ENCODE measurements around the gene RITA1.
"Not testable (repeated sequence)": the region's sequence is repeated elsewhere in the genome, so short reads cannot be mapped to it uniquely, and the experiment has no call there.

RITA1 gene

DNA sequence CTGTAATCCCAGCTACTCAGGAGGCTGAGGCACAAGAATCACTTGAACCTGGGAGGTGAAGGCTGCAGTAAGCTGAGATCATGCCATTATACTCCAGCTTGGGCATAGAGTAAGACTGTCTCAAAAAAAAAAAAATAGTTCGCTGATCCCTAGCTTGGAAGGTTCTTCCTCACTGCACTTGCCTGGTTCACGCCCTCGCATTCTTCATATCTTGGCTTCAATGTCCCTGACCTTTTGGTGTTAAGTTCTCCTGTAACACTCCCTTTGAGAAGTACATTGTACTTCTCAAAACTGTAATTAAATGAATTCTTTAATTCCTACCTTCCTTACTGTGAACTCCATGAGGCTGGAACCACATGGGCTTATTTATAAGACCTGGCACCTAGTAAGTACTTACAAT is 19.3 kb downstream of the RITA1 start:
- DNase-seq = no peak

- not testable (repeated sequence) for DNase-seq
Observed at GRCh38 chr12:113206802-113207201, 21.3 kb downstream of the RITA1 start.

DNA sequence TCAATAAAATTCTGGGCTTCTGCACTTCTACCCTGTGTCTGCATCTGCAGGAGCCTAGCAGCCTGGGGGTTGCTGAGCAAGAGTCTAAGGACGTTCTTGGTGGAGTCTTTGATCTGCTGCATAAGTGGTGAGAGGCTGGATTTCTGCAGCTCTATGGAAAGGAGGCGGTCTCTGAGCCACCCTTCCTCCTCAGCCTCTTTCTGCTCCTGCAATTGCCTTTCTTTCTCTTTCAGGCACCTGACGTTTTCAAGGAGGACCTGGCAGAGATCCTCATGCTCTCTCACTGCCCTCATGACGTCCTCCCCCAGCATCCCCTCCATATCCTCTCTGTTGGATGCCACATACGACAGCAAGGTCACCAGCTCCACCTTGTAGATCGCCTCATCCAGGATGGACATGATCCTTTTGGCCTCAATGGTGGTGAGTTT is 22.1 kb downstream of the RITA1 start:
- DNase-seq = no peak

DNA sequence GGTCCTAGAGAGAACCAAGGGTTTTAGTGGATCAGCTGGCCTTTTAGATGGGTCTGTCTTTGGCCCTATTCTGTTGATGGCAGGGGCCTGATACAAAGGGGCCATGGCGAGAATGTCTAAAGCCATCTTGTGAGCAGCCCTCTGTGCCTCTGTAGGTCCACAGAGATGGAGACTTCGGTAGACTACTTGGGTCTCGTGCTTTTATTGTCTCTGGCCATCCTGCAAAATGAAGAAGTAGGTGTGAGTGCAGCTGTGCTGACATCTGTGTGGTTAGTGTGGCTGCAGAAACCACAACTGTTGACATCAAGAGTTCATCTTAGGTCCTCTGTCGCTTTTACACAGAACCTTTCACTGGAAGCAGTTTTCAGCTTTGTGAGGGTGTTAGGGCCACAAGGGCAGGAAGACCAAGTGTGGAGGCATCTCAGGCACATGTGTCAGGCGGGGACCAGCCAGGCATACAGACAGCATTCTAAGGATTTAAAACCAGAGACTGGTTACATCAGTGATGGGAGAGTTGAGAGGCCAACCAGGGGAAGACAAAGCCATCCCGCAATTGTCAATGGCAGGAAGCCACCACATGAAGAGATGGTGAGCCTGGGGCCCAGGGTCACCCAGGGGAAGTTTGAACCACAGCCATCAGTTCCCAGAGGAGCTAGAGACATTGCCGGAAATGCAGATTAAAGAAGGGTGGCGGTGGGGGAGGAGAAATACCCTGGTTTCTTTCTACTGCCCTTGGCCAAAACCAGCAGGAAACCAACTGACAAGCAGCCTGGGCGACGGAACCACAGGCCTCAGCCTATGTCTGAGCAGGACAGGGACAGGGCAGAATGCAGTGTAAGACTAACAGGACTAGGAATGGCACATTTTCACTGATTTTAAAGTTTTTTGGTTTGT is 22.8 kb downstream of the RITA1 start:
- DNase-seq = peak in 1 of 2 experiments; percentile 30

- no peak for DNase-seq
Observed at GRCh38 chr12:113211160-113211559, 25.6 kb downstream of the RITA1 start.

DNA sequence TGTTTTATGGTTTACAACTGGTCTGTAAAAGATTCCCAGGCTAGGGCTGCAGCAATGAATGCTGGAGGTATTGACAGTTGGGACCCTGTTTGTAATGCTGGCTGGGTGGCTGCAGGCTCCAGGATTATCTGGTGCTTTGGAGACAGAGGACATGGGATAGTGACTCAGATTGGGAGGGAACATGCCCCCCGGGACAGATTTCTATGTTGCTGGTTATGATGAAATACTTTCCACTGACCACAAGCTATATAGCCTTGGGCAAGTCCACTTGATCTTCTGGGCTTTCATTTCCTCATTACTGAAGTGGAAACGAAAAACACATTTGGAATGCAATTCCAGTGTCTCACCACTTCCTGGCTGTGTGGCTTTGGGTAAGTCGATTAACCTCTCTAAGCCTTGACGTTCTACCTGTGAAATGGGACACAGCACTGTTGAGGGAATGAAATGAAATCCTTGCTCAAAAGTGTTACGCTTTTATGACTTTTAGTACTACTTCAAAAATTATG is 29.4 kb downstream of the RITA1 start:
- no peak for DNase-seq

GRCh38 chr12:113216027-113216426 is 30.5 kb downstream of the RITA1 start:
- DNase-seq = no peak

DNA sequence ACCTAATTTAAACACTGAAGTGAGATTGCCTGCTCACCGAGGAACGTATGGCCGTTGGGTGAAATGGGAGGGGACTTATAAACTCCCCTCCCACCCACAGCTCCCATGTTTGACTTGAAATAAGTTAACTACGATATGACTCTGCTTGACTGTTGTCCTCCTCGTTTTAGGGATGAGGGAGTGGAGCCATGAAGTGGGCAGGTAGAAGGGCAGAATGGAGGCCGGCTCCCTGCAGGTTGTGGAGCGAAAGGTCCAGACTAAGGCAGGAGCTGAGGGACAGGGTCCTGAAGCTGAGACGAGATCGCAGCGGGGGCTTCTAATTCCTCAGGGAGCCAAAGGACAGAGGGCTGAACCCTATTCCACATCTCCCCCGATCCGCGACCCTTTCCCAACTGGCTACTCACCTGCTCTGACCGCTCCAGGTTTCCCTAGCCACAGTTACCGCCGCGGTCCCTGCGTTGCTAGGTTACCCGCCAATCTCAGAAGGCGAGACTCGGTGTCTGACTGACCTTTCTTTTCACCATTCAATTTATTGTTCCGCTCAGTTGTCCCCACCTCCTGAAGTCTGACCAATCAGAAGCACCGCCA is 35.2 kb downstream of the RITA1 start:
- DNase-seq = no peak

DNA sequence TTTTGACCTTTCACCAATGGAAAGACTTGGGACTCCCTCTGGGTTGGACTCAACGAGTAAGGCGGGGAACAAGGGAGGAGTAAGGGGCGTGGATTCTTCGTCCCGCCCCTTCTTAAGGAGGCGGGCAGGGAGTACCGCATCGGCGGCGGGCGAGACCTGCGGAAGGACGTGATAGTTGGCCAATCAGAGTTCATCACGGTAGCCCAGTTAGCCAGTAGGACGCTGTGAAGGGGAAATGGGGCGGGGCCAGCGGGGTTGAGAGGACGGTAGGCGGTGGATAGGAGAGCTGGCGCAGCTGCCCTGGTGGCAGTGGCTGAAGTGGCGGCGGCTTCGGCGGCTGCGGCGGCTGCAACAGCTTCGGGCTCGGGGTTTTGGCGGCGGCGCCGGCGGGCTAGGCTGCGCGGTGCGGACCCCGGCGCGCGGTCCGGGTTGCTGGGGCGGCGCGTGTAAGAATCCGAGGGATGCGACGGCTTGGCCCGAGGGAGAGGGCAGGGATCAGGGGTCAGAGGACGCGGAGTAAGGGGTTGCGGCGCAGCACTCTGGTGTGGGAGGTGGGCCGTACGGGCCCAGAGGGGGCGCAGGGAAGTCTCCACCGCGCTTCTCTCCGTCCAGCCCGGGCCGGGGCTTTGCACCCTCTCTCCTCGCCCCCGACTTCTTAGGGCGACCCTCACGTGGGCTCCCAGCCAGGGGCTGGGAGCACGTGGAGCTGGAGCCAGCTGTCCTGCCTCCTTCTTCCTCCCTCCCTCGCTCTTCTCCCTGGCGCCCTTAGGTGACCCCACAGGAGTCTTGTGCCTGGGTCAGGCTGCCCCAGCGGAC is 35.9 kb downstream of the RITA1 start, which contains the start of gene TPCN1:
TSS of gene TPCN1 (plus strand) at position 284 of the 816 bp plus-strand sequence. CDS start 5,389 bp downstream, outside the sequence.
- peak; percentile 98 to 99 for DNase-seq

DNA sequence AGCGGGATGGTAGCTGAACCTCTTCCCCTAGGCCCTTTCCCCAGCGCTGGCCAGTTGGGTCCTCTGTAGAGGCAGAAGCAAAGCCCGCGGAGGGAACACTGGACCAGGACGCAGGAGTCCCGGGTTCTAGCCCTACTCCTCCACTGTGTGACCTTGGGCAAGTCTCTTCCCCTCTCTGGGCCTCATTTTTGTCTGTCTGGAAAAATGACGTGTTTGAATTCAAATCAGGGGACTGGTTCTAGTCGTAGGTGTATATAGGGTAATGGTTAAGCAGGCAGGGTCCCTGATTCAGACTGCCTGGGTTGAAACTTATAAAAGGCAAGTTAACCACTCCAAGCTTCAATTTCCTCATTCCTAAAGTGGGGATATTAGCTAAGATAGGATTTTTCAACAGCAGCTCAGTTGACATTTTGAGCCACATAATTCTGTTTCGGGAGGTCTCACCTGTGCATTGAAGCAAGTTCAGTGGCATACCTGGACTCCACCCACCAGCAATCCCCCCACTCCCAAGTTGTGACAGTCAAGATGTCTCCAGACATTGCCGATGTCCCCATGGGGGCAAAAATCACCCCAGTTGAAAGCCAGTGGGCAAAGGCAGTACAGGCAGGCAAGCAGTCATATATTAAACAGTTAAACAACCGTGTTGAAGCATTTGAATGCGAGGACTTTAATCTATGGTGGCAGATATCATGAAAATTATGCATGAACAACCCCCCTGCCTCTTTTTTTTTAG is 36.6 kb downstream of the RITA1 start:
- peak in 1 of 2 experiments; percentile 8 for DNase-seq

DNA sequence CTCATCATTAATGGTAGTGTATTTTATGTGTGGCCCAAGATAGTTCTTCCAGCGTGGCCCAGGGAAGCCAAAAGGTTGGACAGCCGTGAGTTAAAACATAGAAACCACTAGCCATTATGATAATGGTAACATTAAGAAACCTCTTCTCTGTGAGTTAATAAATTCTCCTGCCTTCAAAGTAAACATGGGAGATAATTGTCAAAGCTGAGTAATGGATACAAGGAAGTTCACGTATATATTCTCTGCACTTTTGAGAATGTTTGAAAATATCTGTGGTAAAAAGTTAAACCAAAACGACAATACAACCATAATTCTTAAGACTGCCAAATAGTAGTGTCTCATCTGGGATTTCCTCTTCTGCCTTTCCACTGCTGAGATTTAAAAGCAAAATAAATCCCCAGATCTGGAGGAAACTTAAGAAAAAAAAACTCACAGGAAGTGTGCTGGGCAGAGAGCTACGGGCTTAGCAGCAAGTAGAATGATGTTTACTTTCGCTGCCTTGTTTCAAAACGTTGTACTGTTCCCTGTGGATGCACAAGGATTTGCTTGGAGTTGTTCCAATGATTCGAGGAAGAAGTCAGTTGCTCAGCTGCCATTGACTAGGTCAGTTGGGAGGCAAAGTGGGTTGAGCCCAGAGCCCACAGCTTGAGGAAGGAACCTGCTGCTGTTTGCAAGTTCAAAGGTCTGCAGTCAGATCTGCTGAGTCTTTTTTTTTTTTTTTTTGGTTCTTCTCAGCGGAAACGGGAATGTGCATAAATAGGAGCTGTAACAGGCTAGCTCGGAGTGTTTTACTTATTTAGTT is 37.4 kb downstream of the RITA1 start:
- no peak for DNase-seq

- DNase-seq = no peak
Observed at GRCh38 chr12:113224955-113225354, 39.4 kb downstream of the RITA1 start.

GRCh38 chr12:113226696-113227568 is 41.4 kb downstream of the RITA1 start:
- no peak for DNase-seq

DNA sequence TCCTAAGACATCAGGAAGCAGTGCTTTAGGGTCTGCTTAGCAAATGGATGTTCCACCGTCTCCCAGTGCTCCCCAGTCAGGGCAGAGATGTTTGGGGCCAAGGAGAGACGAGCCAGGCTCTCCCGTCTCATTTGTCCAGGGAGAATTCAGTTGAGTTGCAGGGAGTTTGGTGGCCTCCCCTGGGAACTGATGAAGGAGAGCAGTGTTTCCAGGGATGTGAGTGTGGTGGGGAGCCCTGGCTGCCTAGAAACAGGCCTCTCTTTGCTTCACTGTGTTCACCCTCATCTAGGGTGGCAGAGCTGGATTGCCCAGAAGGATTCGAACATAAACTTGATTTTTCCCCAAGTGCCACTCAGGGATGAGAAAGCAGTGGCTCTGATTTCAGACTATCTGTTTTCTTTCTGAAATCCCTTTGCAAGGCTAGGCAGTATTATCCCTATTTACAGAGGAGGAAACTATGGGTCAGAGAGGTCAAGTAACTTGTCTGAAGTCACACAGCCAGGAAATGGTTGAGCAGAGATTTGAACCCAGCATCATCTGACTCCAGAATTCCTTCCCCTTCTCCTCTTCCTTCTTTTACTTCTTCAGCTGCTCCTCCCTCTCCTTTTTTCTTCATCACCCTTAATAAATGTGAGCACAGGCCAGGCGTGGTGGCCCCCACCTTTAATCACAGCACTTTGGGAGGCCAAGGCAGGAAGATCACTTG is 42.3 kb downstream of the RITA1 start:
- no peak for DNase-seq

- DNase-seq = no peak
Observed at GRCh38 chr12:113228394-113229028, 43.0 kb downstream of the RITA1 start.

DNA sequence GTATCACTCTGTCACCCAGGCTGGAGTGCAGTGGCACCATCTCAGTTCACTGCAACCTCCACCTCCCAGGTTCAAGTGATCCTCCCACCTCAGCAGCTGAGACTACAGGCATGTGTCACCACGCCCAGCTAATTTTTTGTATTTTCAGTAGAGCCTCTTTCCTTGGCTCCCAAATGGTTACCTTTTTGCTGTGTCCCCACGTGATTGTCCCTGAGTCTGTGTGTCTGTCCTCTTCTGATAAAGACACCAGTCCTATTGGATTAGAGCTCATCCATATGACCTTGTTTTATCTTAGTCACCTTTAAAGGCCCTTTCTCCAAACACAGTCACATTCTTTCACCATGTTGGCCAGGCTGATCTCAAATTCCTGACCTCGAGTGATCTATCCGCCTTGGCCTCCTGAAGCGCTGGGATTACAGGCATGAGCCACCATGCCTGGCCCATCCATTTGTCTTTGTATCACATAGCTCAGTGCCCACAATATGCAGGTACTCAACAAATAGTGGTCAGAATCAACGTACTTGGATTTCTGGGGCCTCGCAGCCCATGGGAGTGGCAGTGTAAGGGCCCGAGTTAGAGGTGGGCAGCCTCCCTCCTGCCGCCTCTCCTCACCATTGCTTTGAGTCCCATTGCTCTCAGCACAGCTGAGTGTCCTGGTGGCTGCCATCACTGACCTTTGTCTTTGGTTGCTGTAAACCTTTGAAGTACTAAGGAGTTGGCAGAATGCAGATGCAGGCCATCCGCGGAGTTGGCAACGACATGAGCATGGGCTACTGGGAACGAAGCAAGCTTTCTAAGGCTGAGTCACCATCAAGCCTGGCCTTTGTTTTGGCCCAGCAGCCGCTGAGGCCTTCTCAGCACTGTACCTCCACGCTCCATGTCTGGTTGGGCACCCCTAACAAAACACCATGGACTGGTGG is 45.1 kb downstream of the RITA1 start:
- DNase-seq = peak in 1 of 2 experiments; percentile 8

GRCh38 chr12:113231235-113232088 is 45.9 kb downstream of the RITA1 start:
- no peak for DNase-seq

Data from stimulated activated CD4-positive, alpha-beta T cell treated with anti-CD3 and anti-CD28 coated beads, Interleukin-4, amount 100 ng/mL, for 4 hours (primary cell).